PC-3 (cell line): ENCODE results near the gene NACC2. TPM values are rescaled to one million over a fixed set of nuclear protein-coding genes. Genes with fewer than 3 reads are reported as not detected.

ENCODE experiments used
- ATAC-seq: fragments of 200-7000 bp; cut with Tn5 transposase; 2 replicates; pipeline ENCODE4 v1.9.1; 2020; ENCODE audit warnings: mild to moderate bottlenecking, moderate library complexity
- BruUV-seq: library from RNA; stranded (reverse); fragments of 400-500 nt; replicated peaks from 2 replicates; lab custom pipeline; 2021; lab: Mats Ljungman, UMichigan
- CTCF ChIA-PET: fragments of 300-600 bp; sonication (Branson Sonifier 250); formaldehyde crosslinking; loops from one replicate; lab custom pipeline; 2022; ENCODE audit warnings: antibody characterized with exemption; lab: Charles Lee
- POLR2A ChIA-PET: fragments of 300-600 bp; sonication (Branson Sonifier 250); formaldehyde crosslinking; loops from one replicate; lab custom pipeline; 2022; ENCODE audit warnings: antibody characterized with exemption; ENCODE audit not compliant: unreplicated experiment; lab: Charles Lee
- DNase-seq: peaks from one replicate; pipeline ENCODE4 v3.0.0-alpha.2; 2015
- H2AFZ ChIP-seq: fragments of 300-600 bp; sonication (generic); 2 replicates; pipeline ENCODE4 v1.6.0; 2016; ENCODE audit warnings: antibody characterized with exemption, low read length
- H3F3A ChIP-seq: fragments of 300-600 bp; sonication (generic); one replicate; pipeline ENCODE4 v1.6.0; 2017; ENCODE audit warnings: antibody characterized with exemption, low read length, control low read depth, mild to moderate bottlenecking; ENCODE audit not compliant: unreplicated experiment
- H3K27ac ChIP-seq: fragments of 300-600 bp; sonication (generic); 2 replicates; pipeline ENCODE4 v1.5.1; 2016; ENCODE audit warnings: mild to moderate bottlenecking, low read length
- H3K27me3 ChIP-seq: fragments of 300-600 bp; sonication (generic); 2 replicates; pipeline ENCODE4 v1.6.1; 2016; ENCODE audit warnings: low read length, mixed read lengths
- H3K36me3 ChIP-seq: fragments of 300-600 bp; sonication (generic); 2 replicates; pipeline ENCODE4 v1.6.1; 2016; ENCODE audit warnings: low read depth, mixed run types, low read length, mixed read lengths
- H3K4me1 ChIP-seq: fragments of 300-600 bp; sonication (generic); 2 replicates; pipeline ENCODE4 v1.5.1; 2016; ENCODE audit warnings: low read length; ENCODE audit not compliant: insufficient read depth
- H3K4me2 ChIP-seq: fragments of 300-600 bp; sonication (generic); 2 replicates; pipeline ENCODE4 v1.6.0; 2016; ENCODE audit warnings: low read length
- H3K4me3 ChIP-seq: fragments of 300-600 bp; sonication (generic); 2 replicates; pipeline ENCODE4 v1.5.1; 2016; ENCODE audit warnings: mild to moderate bottlenecking, low read length, mixed read lengths
- H3K79me2 ChIP-seq: fragments of 300-600 bp; sonication (generic); 2 replicates; pipeline ENCODE4 v1.6.1; 2017; ENCODE audit warnings: low read length, mixed read lengths
- H3K9ac ChIP-seq: fragments of 300-600 bp; sonication (generic); 2 replicates; pipeline ENCODE4 v1.6.0; 2016; ENCODE audit warnings: mild to moderate bottlenecking, low read length
- H3K9me2 ChIP-seq: fragments of 300-600 bp; sonication (generic); replicated peaks from 2 replicates; pipeline ENCODE4 v1.6.1; 2016; ENCODE audit warnings: mixed run types, low read length, mixed read lengths
- H3K9me3 ChIP-seq: fragments of 300-600 bp; sonication (generic); 2 replicates; pipeline ENCODE4 v1.6.1; 2016; ENCODE audit warnings: low read length, mixed read lengths
- H4K20me1 ChIP-seq: fragments of 300-600 bp; sonication (generic); 2 replicates; pipeline ENCODE4 v1.6.1; 2016; ENCODE audit warnings: low read length, mixed read lengths
- EZH2 ChIP-seq: fragments of 300-600 bp; sonication (generic); IDR thresholded peaks from one replicate; pipeline ENCODE4 v1.6.1; 2017; ENCODE audit warnings: antibody characterized with exemption, mild to moderate bottlenecking, low read length; ENCODE audit not compliant: unreplicated experiment
- EZH2phosphoT487 ChIP-seq: fragments of 300-600 bp; sonication (generic); IDR thresholded peaks from 2 replicates; pipeline ENCODE4 v1.6.1; 2018; ENCODE audit warnings: mild to moderate bottlenecking, antibody characterized with exemption, low read length, borderline replicate concordance
- intact Hi-C: fragments of 100-400 bp; cut with micrococcal nuclease; formaldehyde crosslinking; loops from 2 replicates; pipeline ENCODE4 v1.9.0; 2023
- total RNA-seq: library from RNA; depleted of rRNA; stranded (reverse); fragments of >200 nt; gene quantifications from 2 replicates; pipeline ENCODE4 v1.2.3, GENCODE V29; 2014
- TF ChIP-seq, protein P1 (sequence below): fragments of 300-600 bp; sonication (generic); conservative IDR thresholded peaks from 2 replicates; pipeline ENCODE4 v1.5.1; 2017; ENCODE audit warnings: antibody characterized with exemption, low read depth, mild to moderate bottlenecking, low read length

The NACC2 gene
- total RNA-seq, 1 experiment from 2014 or later: 12.3 TPM

DNA sequence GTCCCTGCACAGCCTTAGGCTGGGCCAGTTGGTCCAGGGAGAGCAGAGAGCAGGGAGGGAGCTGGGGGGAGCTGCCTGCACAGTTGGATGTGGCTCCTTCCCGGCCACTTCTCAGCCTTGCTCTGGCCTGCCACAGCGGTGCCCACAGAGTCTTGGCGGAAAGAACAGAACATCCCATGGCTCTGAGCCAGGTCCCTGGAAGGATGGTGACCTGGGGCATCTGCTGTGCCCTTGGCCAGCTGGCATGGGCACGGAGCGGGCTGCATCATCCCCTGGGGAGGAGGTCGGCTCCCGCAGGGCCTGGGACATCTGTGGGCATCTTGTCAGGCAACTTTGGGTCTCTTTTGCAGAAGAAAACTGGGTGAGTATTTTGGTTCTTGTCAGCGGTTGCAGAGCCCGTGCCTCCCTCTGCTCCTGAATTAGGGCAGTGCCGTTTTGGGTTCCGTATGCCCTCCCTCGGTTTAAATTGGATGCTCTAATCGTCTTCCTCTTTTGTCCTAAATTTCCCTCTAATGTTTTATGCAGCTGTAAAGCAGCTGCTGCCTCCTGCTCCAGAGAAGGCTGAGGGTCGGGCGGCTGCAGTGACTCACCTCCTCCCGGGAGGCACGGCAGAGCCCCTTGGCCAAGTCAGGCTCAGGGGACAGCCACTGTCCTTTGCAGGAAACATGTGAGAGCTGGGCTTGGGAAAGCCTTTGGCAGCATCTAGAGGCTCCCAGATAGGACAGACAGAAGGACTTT lies 10.5 kb upstream of the NACC2 start:
- POLR2A ChIA-PET: no interaction called here
- no peak for ATAC-seq

DNA sequence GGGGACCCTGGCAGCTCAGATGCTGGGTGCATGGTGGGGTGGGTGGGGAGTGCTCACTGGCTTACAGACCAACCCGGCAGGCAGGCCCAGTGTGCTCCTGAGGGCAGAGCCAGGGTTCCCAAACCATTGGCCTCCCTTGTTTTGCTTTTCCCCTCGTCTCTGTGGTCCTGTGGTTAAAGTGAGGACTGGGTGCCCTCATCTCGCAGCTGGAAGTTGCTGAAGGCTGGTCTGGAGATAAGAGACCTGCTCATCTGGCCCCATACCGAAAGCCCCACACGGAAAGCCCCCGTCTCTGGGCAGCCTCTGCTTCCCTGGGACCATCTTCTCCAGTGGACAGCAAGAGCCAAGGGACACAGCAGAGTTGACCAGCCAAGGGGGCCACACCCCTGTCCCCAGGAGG lies 9.8 kb upstream of the NACC2 start:
- CTCF ChIA-PET: no interaction called here
- Histone ChIP-seq H3K27ac (no peak overlapping the region), H3F3A (no peaks in the 10 kb centered on the region), H3K27me3 (no peaks in the 10 kb centered on the region), H3K9ac (no peak overlapping the region), H3K9me3 (no peaks in the 10 kb centered on the region), H3K9me2 (no peaks in the 10 kb centered on the region), H3K4me3 (no peak overlapping the region), H2AFZ (no peak overlapping the region), H3K36me3 (no peaks in the 10 kb centered on the region), H3K4me2 (no peak overlapping the region), H4K20me1 (no peaks in the 10 kb centered on the region), H3K79me2 (no peaks in the 10 kb centered on the region), H3K4me1 (peaks cover 7% of the 10 kb centered on the region)
- intact Hi-C loops: no loop called here
- POLR2A ChIA-PET: no interaction called here
- DNase-seq (no peak), ATAC-seq (no peak)
- no TSS peak for BruUV-seq
- TF ChIP-seq, protein P1, sequence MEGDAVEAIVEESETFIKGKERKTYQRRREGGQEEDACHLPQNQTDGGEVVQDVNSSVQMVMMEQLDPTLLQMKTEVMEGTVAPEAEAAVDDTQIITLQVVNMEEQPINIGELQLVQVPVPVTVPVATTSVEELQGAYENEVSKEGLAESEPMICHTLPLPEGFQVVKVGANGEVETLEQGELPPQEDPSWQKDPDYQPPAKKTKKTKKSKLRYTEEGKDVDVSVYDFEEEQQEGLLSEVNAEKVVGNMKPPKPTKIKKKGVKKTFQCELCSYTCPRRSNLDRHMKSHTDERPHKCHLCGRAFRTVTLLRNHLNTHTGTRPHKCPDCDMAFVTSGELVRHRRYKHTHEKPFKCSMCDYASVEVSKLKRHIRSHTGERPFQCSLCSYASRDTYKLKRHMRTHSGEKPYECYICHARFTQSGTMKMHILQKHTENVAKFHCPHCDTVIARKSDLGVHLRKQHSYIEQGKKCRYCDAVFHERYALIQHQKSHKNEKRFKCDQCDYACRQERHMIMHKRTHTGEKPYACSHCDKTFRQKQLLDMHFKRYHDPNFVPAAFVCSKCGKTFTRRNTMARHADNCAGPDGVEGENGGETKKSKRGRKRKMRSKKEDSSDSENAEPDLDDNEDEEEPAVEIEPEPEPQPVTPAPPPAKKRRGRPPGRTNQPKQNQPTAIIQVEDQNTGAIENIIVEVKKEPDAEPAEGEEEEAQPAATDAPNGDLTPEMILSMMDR: no peak
- TF ChIP-seq EZH2: no peak
- no peak for TF ChIP-seq EZH2phosphoT487

More for the DNA sequence above, 10.5 kb upstream of the NACC2 start:
- no peak overlapping the region for H3K4me3 ChIP-seq
- intact Hi-C loops: no loop called here
- TF ChIP-seq, protein P1: no peak
- TF ChIP-seq EZH2 (no peak), EZH2phosphoT487 (no peak)
- H3K27ac ChIP-seq: no peak overlapping the region
- H3K9me3 ChIP-seq: no peaks in the 10 kb centered on the region
- no peaks in the 10 kb centered on the region for H4K20me1 ChIP-seq
- no peaks in the 10 kb centered on the region for H3F3A ChIP-seq
- H3K27me3 ChIP-seq: no peaks in the 10 kb centered on the region
- H3K4me1 ChIP-seq: peaks cover 14% of the 10 kb centered on the region
- no peak overlapping the region for H3K4me2 ChIP-seq
- no TSS peak for BruUV-seq
- no peaks in the 10 kb centered on the region for H3K79me2 ChIP-seq
- H3K36me3 ChIP-seq: no peaks in the 10 kb centered on the region
- H3K9me2 ChIP-seq: no peaks in the 10 kb centered on the region
- no peak overlapping the region for H2AFZ ChIP-seq
- no peak overlapping the region for H3K9ac ChIP-seq
- DNase-seq: no peak
- CTCF ChIA-PET: no interaction called here

DNA sequence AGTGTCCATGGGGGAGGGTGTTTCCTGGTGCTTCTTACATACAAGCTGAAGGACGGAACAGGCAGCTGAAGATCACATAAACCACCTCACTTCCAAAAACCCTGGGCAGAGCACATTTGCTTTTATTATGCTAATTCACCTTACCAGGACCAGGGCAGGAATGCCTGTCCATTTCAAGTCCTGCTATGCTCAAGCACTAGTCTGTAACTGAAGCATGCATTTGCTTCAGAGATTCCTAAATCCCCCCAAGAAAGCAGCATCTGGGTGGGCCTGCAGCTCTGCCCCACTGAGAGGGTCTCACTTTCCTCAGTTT lies 9.4 kb upstream of the NACC2 start:
- no TSS peak for BruUV-seq
- Histone ChIP-seq H3K4me2 (no peak overlapping the region), H3K27ac (no peak overlapping the region), H3K4me3 (no peak overlapping the region), H4K20me1 (no peaks in the 10 kb centered on the region), H3F3A (no peaks in the 10 kb centered on the region), H3K27me3 (no peaks in the 10 kb centered on the region), H3K9ac (no peak overlapping the region), H3K36me3 (no peaks in the 10 kb centered on the region), H3K79me2 (no peaks in the 10 kb centered on the region), H3K9me3 (no peaks in the 10 kb centered on the region), H2AFZ (no peak overlapping the region), H3K9me2 (no peaks in the 10 kb centered on the region), H3K4me1 (peaks cover 5% of the 10 kb centered on the region; the same call in 1 of the 2 replicates)
- POLR2A ChIA-PET: no interaction called here
- ATAC-seq (no peak), DNase-seq (no peak)
- intact Hi-C loops: no loop called here
- CTCF ChIA-PET: no interaction called here
- TF ChIP-seq, protein P1: no peak
- TF ChIP-seq EZH2phosphoT487 (no peak), EZH2 (no peak)
